K562 (cell line): ENCODE data around the gene SOWAHB. TPM values are rescaled to one million over a fixed set of nuclear protein-coding genes. Genes with fewer than 3 reads are reported as not detected.

ENCODE experiments used
- ATAC-seq: fragments of 200-7000 bp; cut with Tn5 transposase; 3 replicates; pipeline ENCODE4 v1.9.1; 2020; ENCODE audit warnings: moderate library complexity
- BruUV-seq: library from RNA; stranded (reverse); fragments of 400-500 nt; replicated peaks from 2 replicates; lab custom pipeline; 2021; lab: Mats Ljungman, UMichigan
- CTCF ChIA-PET: fragments of 300-600 bp; formaldehyde crosslinking; extraction: SDS; loops from one replicate; lab custom pipeline; 2021; ENCODE audit warnings: low intra/inter-chr PET ratio; lab: Yijun Ruan, JAX
- POLR2A ChIA-PET: fragments of 300-600, 350-650 bp; sonication (Branson Sonifier 250); formaldehyde crosslinking; extraction: SDS; loops from one replicate; lab custom pipeline; 2021; ENCODE audit warnings: antibody characterized with exemption, inconsistent platforms; lab: Yijun Ruan, JAX
- DNase-seq, 4 experiments: peaks; one replicate each; pipeline versions ENCODE4 v3.0.0 to v3.0.0-alpha.2; 2011 to 2018; ENCODE audit warnings: low spot score in 3 of 4, mixed read lengths in 3 of 4; ENCODE audit errors: extremely low read depth in 1 of 4
- FAIRE-seq: peaks from 2 replicates; lab custom pipeline; 2011; peaks lifted over from hg19 to GRCh38; lab: Jason Lieb, UNC
- H2AFZ ChIP-seq: 2 replicates; pipeline ENCODE4 v1.6.0; 2011; ENCODE audit warnings: low read depth, low read length, control low read depth, inconsistent platforms
- H3K27ac ChIP-seq: fragments of 200-600 bp; 3 replicates; pipeline ENCODE4 v1.8.0; 2011; ENCODE audit warnings: low read depth, mild to moderate bottlenecking, control low read depth, inconsistent platforms, low read length, moderate library complexity, mixed read lengths; ENCODE audit errors: extremely low read depth
- H3K27me3 ChIP-seq, 2 experiments: fragments of 300-600 bp in 1 of 2; 2 replicates in 1 of 2; 3 replicates in 1 of 2; pipeline versions ENCODE4 v1.6.0 to v1.8.0; 2011; ENCODE audit warnings: inconsistent platforms in 2 of 2, low read length in 2 of 2, mild to moderate bottlenecking in 1 of 2, mixed read lengths in 1 of 2, moderate library complexity in 1 of 2; ENCODE audit not compliant: control insufficient read depth in 2 of 2, insufficient read depth in 2 of 2
- H3K36me3 ChIP-seq: fragments of 300-600 bp; 3 replicates; pipeline ENCODE4 v1.8.0; 2011; ENCODE audit warnings: mild to moderate bottlenecking, low read length, inconsistent platforms; ENCODE audit not compliant: control insufficient read depth, insufficient read depth
- H3K4me1 ChIP-seq, 2 experiments: fragments of 200-600 bp in 1 of 2; replicated peaks in 1 of 2; 2 replicates in 1 of 2; 3 replicates in 1 of 2; pipeline versions ENCODE4 v1.5.1 to v1.8.0; 2011; ENCODE audit warnings: inconsistent platforms in 2 of 2, low read length in 2 of 2, mild to moderate bottlenecking in 1 of 2, mixed read lengths in 1 of 2, moderate library complexity in 1 of 2; ENCODE audit not compliant: control insufficient read depth in 2 of 2, insufficient read depth in 2 of 2
- H3K4me2 ChIP-seq: 2 replicates; pipeline ENCODE4 v1.6.1; 2011; ENCODE audit warnings: low read length, control low read depth, inconsistent platforms, mixed read lengths; ENCODE audit not compliant: insufficient read depth
- H3K4me3 ChIP-seq: fragments of 200-600 bp; sonication (generic), shearing (Covaris generic); 2 replicates; pipeline ENCODE4 v1.5.1; 2016; ENCODE audit warnings: control low read depth, inconsistent platforms
- H3K79me2 ChIP-seq: fragments of 200-600 bp; 3 replicates; pipeline ENCODE4 v1.8.0; 2011; ENCODE audit warnings: low read length, inconsistent platforms; ENCODE audit not compliant: control insufficient read depth, insufficient read depth
- H3K9ac ChIP-seq, 2 experiments: 2 replicates each; pipeline versions ENCODE4 v1.6.0 to v1.6.1; 2011; ENCODE audit warnings: low read depth in 2 of 2, low read length in 2 of 2, control low read depth in 1 of 2, inconsistent platforms in 1 of 2, mild to moderate bottlenecking in 1 of 2, mixed read lengths in 1 of 2; ENCODE audit not compliant: insufficient read depth in 1 of 2
- H3K9me1 ChIP-seq: one replicate; pipeline ENCODE4 v1.6.0; 2011; ENCODE audit warnings: inconsistent platforms, mild to moderate bottlenecking, low read length, moderate library complexity; ENCODE audit not compliant: control insufficient read depth, insufficient read depth
- H3K9me3 ChIP-seq: replicated peaks from 2 replicates; pipeline ENCODE4 v1.5.1; 2011; ENCODE audit warnings: low read depth, low read length, inconsistent platforms; ENCODE audit not compliant: control insufficient read depth, insufficient read depth
- H4K20me1 ChIP-seq: replicated peaks from 2 replicates; pipeline ENCODE4 v1.6.1; 2011; ENCODE audit warnings: low read length, inconsistent platforms, mixed read lengths; ENCODE audit not compliant: control insufficient read depth, insufficient read depth
- KLF16 ChIP-seq: IDR thresholded peaks from 2 replicates; pipeline ENCODE4 v1.6.1; 2016; ENCODE audit warnings: antibody characterized with exemption
- RAD21 ChIP-seq, 2 experiments: fragments of 250-450 bp in 1 of 2; fragments of 450-650 bp in 1 of 2; sonication (Bioruptor Pico) in 1 of 2; formaldehyde crosslinking in 1 of 2; IDR thresholded peaks in 1 of 2; conservative IDR thresholded peaks in 1 of 2; 2 replicates each; pipeline versions ENCODE4 v1.4.0 to v1.8.0; 2020 to 2022; ENCODE audit warnings: mild to moderate bottlenecking in 2 of 2, moderate library complexity in 1 of 2
- RAD51 ChIP-seq: fragments of 450-650 bp; IDR thresholded peaks from 2 replicates; pipeline ENCODE4 v1.7.1; 2016; ENCODE audit warnings: low read depth, mild to moderate bottlenecking, borderline replicate concordance
- U2AF1 ChIP-seq: fragments of 200-400 bp; formaldehyde crosslinking; optimal IDR thresholded peaks from 2 replicates; pipeline ENCODE3; 2017; ENCODE audit warnings: mild to moderate bottlenecking, low read depth, low read length, moderate library complexity
- USF1 ChIP-seq: sonication (generic); formaldehyde crosslinking; IDR thresholded peaks from 2 replicates; pipeline ENCODE4 v1.9.0; 2022; ENCODE audit warnings: mild to moderate bottlenecking, missing genetic modification reagents
- USF2 ChIP-seq: sonication (generic); formaldehyde crosslinking; IDR thresholded peaks from 2 replicates; pipeline ENCODE4 v1.5.0; 2020; ENCODE audit warnings: missing genetic modification reagents
- WGBS: fragments of 100-300 bp; shearing (Covaris generic); methylation state at CpG from one replicate; pipeline ENCODE4 v1.1.6; 2016; ENCODE audit warnings: low coverage, mixed read lengths; ENCODE audit not compliant: insufficient coverage; ENCODE audit errors: missing lambda C conversion rate; 5-methylcytosine and 5-hydroxymethylcytosine counted together
- in situ Hi-C: fragments of 300-500 bp; cut with MboI; formaldehyde crosslinking; loops from 4 replicates; pipeline ENCODE4 v1.15.0; 2018; ENCODE audit warnings: inconsistent platforms, mixed read lengths
- intact Hi-C: fragments of 100-400 bp; cut with micrococcal nuclease; formaldehyde crosslinking; loops from 2 replicates; pipeline ENCODE4 v1.14.2; 2022
- polyA plus RNA-seq, 8 experiments: library from polyadenylated mRNA; depleted of rRNA in 4 of 8; stranded (reverse) in 5 of 8; unstranded in 3 of 8; fragments of >200 nt; fragmentation: Nextera tagmentation in 2 of 8; fragmentation: Illumina TruSeq in 1 of 8; extraction: Ambion mirVana in 2 of 8; extraction: Trizol in 1 of 8; gene quantifications; 2 replicates each; pipeline versions ENCODE4 v1.2.1 to v1.2.3, GENCODE V29; 2011 to 2014; ENCODE audit warnings: inconsistent platforms in 1 of 8, missing spikeins in 1 of 8
- total RNA-seq, 7 experiments: library from RNA; depleted of rRNA in 6 of 7; stranded (reverse); fragments of >200 nt in 6 of 7; fragmentation: Illumina TruSeq in 2 of 7; extraction: Trizol in 2 of 7; gene quantifications; 2 replicates each; pipeline versions ENCODE4 v1.2.1 to v1.2.3, GENCODE V29; 2011 to 2021; ENCODE audit warnings: low replicate concordance in 1 of 7

Gene SOWAHB
- total and polyA plus RNA-seq, 9 of the 15 experiments (the other 6 are each of a cell fraction or from before 2014, with no cell fraction given), result not detected

- BruUV-seq, result no TSS peak
- Histone ChIP-seq H2AFZ (peak overlapping the region; percentile 48; the same call in 1 of the 2 replicates), H4K20me1 (no peaks in the 10 kb centered on the region; the same call in 1 of the 2 replicates), H3K9ac (no peak overlapping the region), H3K27me3 (peaks cover 0 to 2% of the 10 kb centered on the region in 2 experiments; a peak in 4 of 5 replicates), H3K4me1 (no peaks in the 10 kb centered on the region; a peak in 1 of 5 replicates), H3K4me3 (no peak overlapping the region), H3K36me3 (no peaks in the 10 kb centered on the region), H3K9me1 (no peaks in the 10 kb centered on the region), H3K4me2 (peak overlapping the region; percentile 22; the same call in 1 of the 2 replicates), H3K79me2 (no peaks in the 10 kb centered on the region), H3K27ac (no peak overlapping the region), H3K9me3 (no peaks in the 10 kb centered on the region)
- in situ Hi-C loops (no loop called here), intact Hi-C loops (no loop called here)
- DNase-seq (no peak), FAIRE-seq (no peak), ATAC-seq (no peak)
- CTCF ChIA-PET, result no interaction called here
- TF ChIP-seq RAD21 (CRISPR knock-in tag; conservative IDR thresholded peaks at IDR 0.05 in 1 of 2, IDR thresholded peaks at IDR 0.05 in 1 of 2) (no peak), USF2 (CRISPR knock-in tag) (peak; percentile 77), RAD51 (peak; percentile 46; the same call in 1 of the 2 replicates), U2AF1 (no peak), KLF16 (no peak), USF1 (CRISPR knock-in tag) (peak; percentile 71)
- WGBS, result 39% methylated on average over 7 of the region's 7 CpGs
- POLR2A ChIA-PET, result interaction anchor here (0.9 kb wide), 1 partner anchor 11 kb away, joined by 3 read pairs; no protein-coding TSS in a partner anchor
Observed at GRCh38 chr4:76886848-76887441, 11.0 kb downstream of the SOWAHB start.
